K562 (cell line): ENCODE data around the gene FSCN2. TPM values are rescaled to one million over a fixed set of nuclear protein-coding genes. Genes with fewer than 3 reads are reported as not detected.

Experiments used
- ATAC-seq: fragments of 200-7000 bp; cut with Tn5 transposase; 3 replicates; pipeline ENCODE4 v1.9.1; 2020; ENCODE audit warnings: moderate library complexity
- BruUV-seq: library from RNA; stranded (reverse); fragments of 400-500 nt; replicated peaks from 2 replicates; lab custom pipeline; 2021; lab: Mats Ljungman, UMichigan
- CTCF ChIA-PET: fragments of 300-600 bp; formaldehyde crosslinking; extraction: SDS; loops from one replicate; lab custom pipeline; 2021; ENCODE audit warnings: low intra/inter-chr PET ratio; lab: Yijun Ruan, JAX
- POLR2A ChIA-PET: fragments of 300-600, 350-650 bp; sonication (Branson Sonifier 250); formaldehyde crosslinking; extraction: SDS; loops from one replicate; lab custom pipeline; 2021; ENCODE audit warnings: antibody characterized with exemption, inconsistent platforms; lab: Yijun Ruan, JAX
- DNase-seq, 4 experiments: peaks; one replicate each; pipeline versions ENCODE4 v3.0.0 to v3.0.0-alpha.2; 2011 to 2018; ENCODE audit warnings: low spot score in 3 of 4, mixed read lengths in 3 of 4; ENCODE audit errors: extremely low read depth in 1 of 4
- FAIRE-seq: peaks from 2 replicates; lab custom pipeline; 2011; peaks lifted over from hg19 to GRCh38; lab: Jason Lieb, UNC
- H2AFZ ChIP-seq: 2 replicates; pipeline ENCODE4 v1.6.0; 2011; ENCODE audit warnings: low read depth, low read length, control low read depth, inconsistent platforms
- H3K27ac ChIP-seq: fragments of 200-600 bp; 3 replicates; pipeline ENCODE4 v1.8.0; 2011; ENCODE audit warnings: low read depth, mild to moderate bottlenecking, control low read depth, inconsistent platforms, low read length, moderate library complexity, mixed read lengths; ENCODE audit errors: extremely low read depth
- H3K27me3 ChIP-seq, 2 experiments: fragments of 300-600 bp in 1 of 2; 2 replicates in 1 of 2; 3 replicates in 1 of 2; pipeline versions ENCODE4 v1.6.0 to v1.8.0; 2011; ENCODE audit warnings: inconsistent platforms in 2 of 2, low read length in 2 of 2, mild to moderate bottlenecking in 1 of 2, mixed read lengths in 1 of 2, moderate library complexity in 1 of 2; ENCODE audit not compliant: control insufficient read depth in 2 of 2, insufficient read depth in 2 of 2
- H3K36me3 ChIP-seq: fragments of 300-600 bp; 3 replicates; pipeline ENCODE4 v1.8.0; 2011; ENCODE audit warnings: mild to moderate bottlenecking, low read length, inconsistent platforms; ENCODE audit not compliant: control insufficient read depth, insufficient read depth
- H3K4me1 ChIP-seq, 2 experiments: fragments of 200-600 bp in 1 of 2; replicated peaks in 1 of 2; 2 replicates in 1 of 2; 3 replicates in 1 of 2; pipeline versions ENCODE4 v1.5.1 to v1.8.0; 2011; ENCODE audit warnings: inconsistent platforms in 2 of 2, low read length in 2 of 2, mild to moderate bottlenecking in 1 of 2, mixed read lengths in 1 of 2, moderate library complexity in 1 of 2; ENCODE audit not compliant: control insufficient read depth in 2 of 2, insufficient read depth in 2 of 2
- H3K4me2 ChIP-seq: 2 replicates; pipeline ENCODE4 v1.6.1; 2011; ENCODE audit warnings: low read length, control low read depth, inconsistent platforms, mixed read lengths; ENCODE audit not compliant: insufficient read depth
- H3K4me3 ChIP-seq: fragments of 200-600 bp; sonication (generic), shearing (Covaris generic); 2 replicates; pipeline ENCODE4 v1.5.1; 2016; ENCODE audit warnings: control low read depth, inconsistent platforms
- H3K79me2 ChIP-seq: fragments of 200-600 bp; 3 replicates; pipeline ENCODE4 v1.8.0; 2011; ENCODE audit warnings: low read length, inconsistent platforms; ENCODE audit not compliant: control insufficient read depth, insufficient read depth
- H3K9ac ChIP-seq, 2 experiments: 2 replicates each; pipeline versions ENCODE4 v1.6.0 to v1.6.1; 2011; ENCODE audit warnings: low read depth in 2 of 2, low read length in 2 of 2, control low read depth in 1 of 2, inconsistent platforms in 1 of 2, mild to moderate bottlenecking in 1 of 2, mixed read lengths in 1 of 2; ENCODE audit not compliant: insufficient read depth in 1 of 2
- H3K9me1 ChIP-seq: one replicate; pipeline ENCODE4 v1.6.0; 2011; ENCODE audit warnings: inconsistent platforms, mild to moderate bottlenecking, low read length, moderate library complexity; ENCODE audit not compliant: control insufficient read depth, insufficient read depth
- H3K9me3 ChIP-seq: replicated peaks from 2 replicates; pipeline ENCODE4 v1.5.1; 2011; ENCODE audit warnings: low read depth, low read length, inconsistent platforms; ENCODE audit not compliant: control insufficient read depth, insufficient read depth
- H4K20me1 ChIP-seq: replicated peaks from 2 replicates; pipeline ENCODE4 v1.6.1; 2011; ENCODE audit warnings: low read length, inconsistent platforms, mixed read lengths; ENCODE audit not compliant: control insufficient read depth, insufficient read depth
- CHAMP1 ChIP-seq: fragments of 450-650 bp; IDR thresholded peaks from 2 replicates; pipeline ENCODE4 v1.6.1; 2016; ENCODE audit warnings: mild to moderate bottlenecking
- FOXK2 ChIP-seq, 2 experiments: fragments of 450-650 bp; IDR thresholded peaks in 1 of 2; conservative IDR thresholded peaks in 1 of 2; 2 replicates each; pipeline ENCODE4 v1.6.1; 2016; ENCODE audit warnings: low read depth in 2 of 2, mild to moderate bottlenecking in 1 of 2
- GATAD2A ChIP-seq: fragments of 450-650 bp; IDR thresholded peaks from 2 replicates; pipeline ENCODE4 v1.6.1; 2017
- MTA3 ChIP-seq: fragments of 450-650 bp; formaldehyde crosslinking; IDR thresholded peaks from 2 replicates; pipeline ENCODE4 v1.6.1; 2017; ENCODE audit warnings: mild to moderate bottlenecking, borderline replicate concordance
- POU5F1 ChIP-seq: fragments of 150-350 bp; IDR thresholded peaks from 2 replicates; pipeline ENCODE4 v1.6.1; 2014; ENCODE audit warnings: borderline replicate concordance, low read length, low read depth, mild to moderate bottlenecking; ENCODE audit not compliant: partially characterized antibody
- TAF1 ChIP-seq: IDR thresholded peaks from 2 replicates; pipeline ENCODE4 v1.6.1; 2011; ENCODE audit warnings: mild to moderate bottlenecking, low read length, moderate library complexity; ENCODE audit not compliant: insufficient read depth, control insufficient read depth, severe bottlenecking; ENCODE audit errors: extremely low read depth
- ZBTB34 ChIP-seq: fragments of 250-450 bp; sonication (Bioruptor Pico); IDR thresholded peaks from 2 replicates; pipeline ENCODE4 v1.8.0; 2021; ENCODE audit warnings: mild to moderate bottlenecking, moderate library complexity
- ZBTB49 ChIP-seq: sonication (generic); formaldehyde crosslinking; IDR thresholded peaks from 2 replicates; pipeline ENCODE4 v1.8.0; 2022; ENCODE audit warnings: missing genetic modification reagents, mild to moderate bottlenecking, borderline replicate concordance
- ZBTB7A ChIP-seq: IDR thresholded peaks from 2 replicates; pipeline ENCODE4 v1.6.1; 2011; ENCODE audit warnings: low read depth, mild to moderate bottlenecking, low read length, moderate library complexity, borderline replicate concordance; ENCODE audit not compliant: control insufficient read depth
- ZNF347 ChIP-seq: fragments of 450-650 bp; formaldehyde crosslinking; IDR thresholded peaks from 2 replicates; pipeline ENCODE4 v1.4.0; 2020; ENCODE audit warnings: low read depth, mild to moderate bottlenecking, moderate library complexity
- ZNF444 ChIP-seq: fragments of 250-450 bp; sonication (Bioruptor Pico); IDR thresholded peaks from 2 replicates; pipeline ENCODE4 v1.4.0; 2020; ENCODE audit warnings: mild to moderate bottlenecking, moderate library complexity
- ZNF639 ChIP-seq, 2 experiments: fragments of 200-800 bp in 1 of 2; sonication (Bioruptor generic) in 1 of 2; sonication (generic) in 1 of 2; formaldehyde crosslinking in 1 of 2; IDR thresholded peaks in 1 of 2; conservative IDR thresholded peaks in 1 of 2; 2 replicates each; pipeline versions ENCODE4 v1.5.0 to v1.6.1; 2016 to 2020; ENCODE audit warnings: missing compliant biosample characterization in 1 of 2, missing genetic modification characterization in 1 of 2, missing genetic modification reagents in 1 of 2
- WGBS: fragments of 100-300 bp; shearing (Covaris generic); methylation state at CpG from one replicate; pipeline ENCODE4 v1.1.6; 2016; ENCODE audit warnings: low coverage, mixed read lengths; ENCODE audit not compliant: insufficient coverage; ENCODE audit errors: missing lambda C conversion rate; 5-methylcytosine and 5-hydroxymethylcytosine counted together
- in situ Hi-C: fragments of 300-500 bp; cut with MboI; formaldehyde crosslinking; loops from 4 replicates; pipeline ENCODE4 v1.15.0; 2018; ENCODE audit warnings: inconsistent platforms, mixed read lengths
- intact Hi-C: fragments of 100-400 bp; cut with micrococcal nuclease; formaldehyde crosslinking; loops from 2 replicates; pipeline ENCODE4 v1.14.2; 2022
- polyA plus RNA-seq, 8 experiments: library from polyadenylated mRNA; depleted of rRNA in 4 of 8; stranded (reverse) in 5 of 8; unstranded in 3 of 8; fragments of >200 nt; fragmentation: Nextera tagmentation in 2 of 8; fragmentation: Illumina TruSeq in 1 of 8; extraction: Ambion mirVana in 2 of 8; extraction: Trizol in 1 of 8; gene quantifications; 2 replicates each; pipeline versions ENCODE4 v1.2.1 to v1.2.3, GENCODE V29; 2011 to 2014; ENCODE audit warnings: inconsistent platforms in 1 of 8, missing spikeins in 1 of 8
- total RNA-seq, 7 experiments: library from RNA; depleted of rRNA in 6 of 7; stranded (reverse); fragments of >200 nt in 6 of 7; fragmentation: Illumina TruSeq in 2 of 7; extraction: Trizol in 2 of 7; gene quantifications; 2 replicates each; pipeline versions ENCODE4 v1.2.1 to v1.2.3, GENCODE V29; 2011 to 2021; ENCODE audit warnings: low replicate concordance in 1 of 7

Gene FSCN2
- total and polyA plus RNA-seq, 9 of the 15 experiments (the other 6 are each of a cell fraction or from before 2014, with no cell fraction given): 0.08 TPM; not detected in 8

GRCh38 chr17:81580481-81580880 lies 52.3 kb downstream of the FSCN2 start (continued):
- TF ChIP-seq ZNF347 (CRISPR knock-in tag) (no peak), CHAMP1 (no peak)
- TF ChIP-seq, all 486 proteins: peak for 0

GRCh38 chr17:81581758-81582157 lies 53.6 kb downstream of the FSCN2 start:
- Histone ChIP-seq H3K36me3 (peaks cover 97% of the 10 kb centered on the region), H3K4me1 (peaks cover 10 to 21% of the 10 kb centered on the region in 2 experiments; a peak in 4 of 5 replicates), H3K27me3 (no peaks in the 10 kb centered on the region), H3K4me2 (no peak overlapping the region), H3K9me3 (no peaks in the 10 kb centered on the region), H4K20me1 (peaks cover 7% of the 10 kb centered on the region), H3K27ac (no peak overlapping the region), H3K4me3 (no peak overlapping the region), H3K79me2 (peaks cover 9% of the 10 kb centered on the region; the same call in 2 of the 3 replicates), H2AFZ (no peak overlapping the region), H3K9me1 (no peaks in the 10 kb centered on the region), H3K9ac (no peak overlapping the region)
- in situ Hi-C loops: no loop called here
- BruUV-seq: no TSS peak
- 91% methylated on average over 8 of the region's 8 CpGs for WGBS
- ChIA-PET POLR2A (interaction anchor here (0.8 to 1.9 kb wide), 6 partner anchors 9 to 54 kb away, joined by 3 to 7 read pairs (median 4); no protein-coding TSS in a partner anchor), CTCF (no interaction called here)
- intact Hi-C loops: no loop called here
- FAIRE-seq: no peak
- no peak for DNase-seq
- no peak for ATAC-seq
- TF ChIP-seq GATAD2A (no peak), ZBTB7A (no peak), FOXK2 (conservative IDR thresholded peaks at IDR 0.05 in 1 of 2, IDR thresholded peaks at IDR 0.05 in 1 of 2; ENCODE audit: low read depth in 2 of 2) (no peak), MTA3 (no peak), ZBTB49 (CRISPR knock-in tag) (no peak), ZNF639 (CRISPR knock-in tag; conservative IDR thresholded peaks at IDR 0.05 in 1 of 2, IDR thresholded peaks at IDR 0.05 in 1 of 2) (no peak), POU5F1 (no peak), ZNF444 (CRISPR knock-in tag) (no peak), ZBTB34 (no peak), TAF1 (no peak)
